Fibroblast of upper back skin (primary cell): ENCODE results near the gene PLXDC1.
"Not testable (repeated sequence)": the region's sequence is repeated elsewhere in the genome, so short reads cannot be mapped to it uniquely, and the experiment has no call there.

ENCODE experiments used
- DNase-seq: peaks from one replicate; pipeline ENCODE4 v3.0.0-alpha.2; 2013

PLXDC1 gene

GRCh38 chr17:39057701-39058206, 93.7 kb downstream of the PLXDC1 start:
- no peak for DNase-seq

DNA sequence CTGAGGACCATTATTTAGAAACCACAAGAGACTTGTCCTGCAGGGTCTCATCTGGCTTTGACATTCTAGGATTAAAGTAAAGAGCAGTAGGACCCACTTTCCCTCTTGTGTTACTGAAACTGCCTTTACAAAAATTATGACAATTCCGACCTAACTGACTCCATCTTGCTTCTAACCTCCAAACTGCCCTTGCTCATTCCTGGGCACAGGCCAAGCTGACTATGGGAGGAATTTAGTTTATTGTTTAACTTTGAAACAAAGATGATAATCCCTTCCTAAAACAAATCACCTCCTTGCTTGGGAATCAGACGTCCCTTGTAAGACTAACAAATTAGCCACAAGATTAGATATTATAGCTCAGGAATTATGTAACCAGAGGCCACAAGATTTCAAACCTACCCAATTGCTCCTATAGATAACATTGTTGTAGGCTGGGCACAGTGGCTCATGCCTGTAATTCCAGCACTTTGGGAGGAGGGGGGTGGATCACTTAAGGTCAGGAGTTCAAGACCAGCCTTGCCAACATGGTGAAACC, 97.3 kb downstream of the PLXDC1 start:
- DNase-seq = no peak

DNA sequence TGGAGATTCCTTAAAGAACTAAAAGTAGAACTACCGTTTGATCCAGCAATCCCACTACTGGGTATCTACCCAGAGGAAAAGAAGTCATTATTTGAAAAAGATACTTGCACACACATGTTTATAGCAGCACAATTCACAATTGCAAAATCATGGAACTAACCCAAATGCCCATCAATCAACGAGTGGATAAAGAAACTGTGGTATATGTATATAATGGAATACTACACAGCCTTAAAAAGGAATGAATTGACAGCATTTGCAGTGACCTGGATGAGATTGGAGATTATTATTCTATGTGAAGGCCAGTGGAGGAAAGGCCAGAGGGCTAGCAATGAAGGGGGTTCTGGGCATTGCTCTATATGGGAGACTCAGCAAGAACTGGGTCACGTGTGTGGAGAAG, 99.0 kb downstream of the PLXDC1 start:
- not testable (repeated sequence) for DNase-seq

DNA sequence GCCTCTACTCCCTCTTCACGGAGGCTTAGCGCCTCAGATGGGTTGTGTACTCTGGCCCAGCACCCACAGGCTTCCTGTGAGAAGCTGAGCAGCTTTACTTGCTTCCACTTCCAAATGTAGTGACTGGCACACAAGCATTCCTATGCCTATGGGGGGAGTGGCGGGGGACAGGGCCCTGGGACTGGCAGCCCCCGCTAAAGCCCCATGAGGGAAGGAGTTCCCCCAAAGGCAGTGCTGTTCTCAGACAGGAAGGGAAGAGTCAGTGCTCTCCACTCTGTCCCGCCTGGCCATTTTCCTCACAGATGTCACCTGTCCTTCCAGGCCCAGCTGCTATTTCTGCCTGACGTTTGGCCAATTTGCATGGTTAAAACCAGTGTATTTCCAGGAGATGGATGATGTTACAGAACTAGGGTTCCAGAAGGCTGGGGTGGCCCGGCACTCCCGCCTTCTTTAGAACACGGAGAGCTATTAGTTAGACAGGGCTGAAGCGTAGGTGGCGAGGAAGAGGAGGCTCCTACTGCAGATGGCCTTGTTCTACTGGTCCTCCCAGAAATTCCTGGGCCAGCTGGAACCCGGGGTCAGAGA, 100.3 kb downstream of the PLXDC1 start:
- no peak for DNase-seq

GRCh38 chr17:39045948-39046679, 105.3 kb downstream of the PLXDC1 start:
- no peak for DNase-seq

- no peak for DNase-seq
Measured at GRCh38 chr17:39036009-39036408, 115.4 kb downstream of the PLXDC1 start.

- not testable (repeated sequence) for DNase-seq
Measured at GRCh38 chr17:39035578-39035977, 115.9 kb downstream of the PLXDC1 start.

- DNase-seq = no peak
Measured at GRCh38 chr17:39028690-39029089, 122.7 kb downstream of the PLXDC1 start.

- DNase-seq = no peak
Measured at GRCh38 chr17:39027455-39028035, 123.9 kb downstream of the PLXDC1 start.

- DNase-seq = no peak
Measured at GRCh38 chr17:39026980-39027451, 124.4 kb downstream of the PLXDC1 start.

GRCh38 chr17:39026346-39026745, 125.1 kb downstream of the PLXDC1 start:
- DNase-seq = not testable (repeated sequence)

GRCh38 chr17:39022924-39023323, 128.5 kb downstream of the PLXDC1 start:
- no peak for DNase-seq

DNA sequence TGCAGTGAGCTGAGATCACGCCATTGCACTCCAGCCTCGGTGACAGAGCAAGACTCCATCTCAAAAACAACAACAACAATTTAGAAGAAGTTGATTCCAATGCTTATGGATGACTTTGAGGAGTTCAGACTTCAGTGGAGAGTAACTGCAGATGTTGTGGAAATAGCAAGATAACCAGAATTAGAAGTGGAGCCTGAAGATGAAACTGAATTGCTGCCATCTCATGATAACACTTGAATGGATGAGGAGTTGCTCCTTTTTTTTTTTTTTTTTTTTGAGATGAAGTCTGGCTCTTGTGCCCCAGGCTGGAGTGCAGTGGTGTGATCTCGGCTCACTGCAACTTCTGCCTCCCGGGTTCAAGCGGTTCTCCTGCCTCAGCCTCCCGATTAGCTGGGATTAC, 131.4 kb downstream of the PLXDC1 start:
- not testable (repeated sequence) for DNase-seq

GRCh38 chr17:39018267-39019134, 132.9 kb downstream of the PLXDC1 start:
- no peak for DNase-seq

DNA sequence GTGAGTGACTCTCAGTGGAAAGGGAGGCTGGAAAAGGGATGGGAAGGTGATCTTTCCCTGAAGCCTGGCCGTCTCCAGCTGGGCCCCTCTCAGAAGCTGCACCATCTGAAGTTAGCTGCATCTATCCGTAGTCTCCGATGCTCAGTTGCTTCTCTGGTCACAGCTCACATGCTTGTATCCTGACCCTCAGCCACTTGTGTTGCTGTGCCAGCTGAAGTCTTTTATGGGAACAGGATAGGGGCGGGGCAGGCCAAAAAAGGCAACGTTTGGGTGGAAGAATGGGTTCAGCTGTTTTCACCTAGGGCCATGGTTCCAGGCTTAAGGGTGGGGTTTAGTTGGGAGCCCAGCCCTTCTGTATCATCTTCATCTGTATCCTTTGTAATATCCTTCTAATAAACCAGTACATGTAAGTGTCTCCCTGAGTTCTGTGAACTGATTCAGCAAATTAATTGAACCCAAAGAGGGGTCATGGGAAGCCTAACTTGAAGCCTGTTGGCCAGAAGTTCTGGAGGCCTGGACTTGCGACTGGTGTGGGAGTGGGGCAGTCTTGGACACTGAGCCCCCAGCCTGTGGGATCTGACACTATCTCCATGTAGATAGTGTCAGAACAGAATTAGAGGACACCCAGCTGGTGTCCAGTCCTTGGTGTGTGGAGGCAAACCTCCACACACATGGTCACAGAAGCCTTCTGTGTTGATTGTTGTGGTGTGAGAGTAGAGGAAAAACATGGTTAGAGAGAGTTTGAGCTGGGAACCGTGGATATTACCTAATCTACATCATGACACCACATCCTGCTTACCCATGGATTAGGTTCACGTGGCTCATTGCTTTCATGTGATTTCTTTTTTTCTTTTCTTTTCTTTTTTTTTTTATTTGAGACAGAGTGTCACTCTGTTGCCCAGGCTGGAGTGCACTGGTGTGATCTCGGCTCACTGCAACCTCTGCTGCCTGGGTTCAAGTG, 135.0 kb downstream of the PLXDC1 start:
- DNase-seq = no peak

DNA sequence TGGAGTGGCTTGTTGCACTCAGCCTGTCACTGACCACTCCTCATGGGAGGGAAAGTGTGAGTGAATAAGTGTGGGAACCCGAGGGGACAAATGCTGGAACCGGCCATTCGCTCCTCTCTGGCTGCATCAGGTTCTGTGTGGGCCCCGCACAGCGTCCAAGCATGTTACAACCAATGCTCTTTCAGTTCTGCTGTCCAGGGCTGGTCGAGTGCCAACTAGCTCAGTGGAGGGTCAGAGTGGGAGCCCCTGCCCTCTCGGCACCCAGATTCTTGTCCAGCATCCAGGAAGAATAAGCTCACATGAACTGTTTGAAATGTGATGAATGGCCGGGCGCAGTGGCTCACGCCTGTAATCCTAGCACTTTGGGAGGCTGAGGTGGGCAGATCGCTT, 135.9 kb downstream of the PLXDC1 start:
- no peak for DNase-seq

DNA sequence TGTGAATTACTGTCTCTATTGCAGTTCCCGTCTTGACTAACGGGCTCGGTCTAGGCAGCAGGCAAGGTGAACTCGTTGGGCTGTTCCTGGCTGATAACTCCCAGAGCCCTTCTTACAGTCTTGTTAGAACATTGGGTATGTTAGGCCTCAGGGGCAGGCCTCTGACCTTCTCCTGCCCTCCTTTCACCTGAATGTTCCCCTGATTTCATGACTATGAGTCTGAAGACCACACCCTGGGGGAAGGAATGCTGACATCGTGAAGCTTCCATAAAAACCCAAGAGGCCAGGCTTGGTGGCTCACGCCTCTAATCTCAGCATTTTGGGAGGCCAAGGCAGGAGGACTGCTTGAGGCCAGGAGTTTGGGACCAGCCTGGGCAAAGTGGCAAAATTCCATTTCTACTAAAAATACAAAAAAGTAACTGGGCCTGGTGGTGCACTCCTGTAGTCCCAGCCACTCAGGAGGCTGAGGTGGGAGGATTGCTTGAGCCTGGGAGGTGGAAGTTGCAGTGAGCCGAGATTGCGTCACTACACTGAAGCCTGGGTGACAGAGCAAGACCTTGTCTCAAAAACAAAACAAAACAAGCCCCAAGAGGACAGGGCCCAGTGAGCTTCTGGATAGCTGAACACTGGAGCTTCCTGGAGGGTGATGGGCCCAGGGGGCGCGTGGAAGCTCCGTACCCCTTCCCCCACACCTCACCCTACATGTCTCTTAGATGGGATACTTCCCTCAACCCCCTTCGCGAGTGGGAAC, 136.5 kb downstream of the PLXDC1 start:
- no peak for DNase-seq

DNA sequence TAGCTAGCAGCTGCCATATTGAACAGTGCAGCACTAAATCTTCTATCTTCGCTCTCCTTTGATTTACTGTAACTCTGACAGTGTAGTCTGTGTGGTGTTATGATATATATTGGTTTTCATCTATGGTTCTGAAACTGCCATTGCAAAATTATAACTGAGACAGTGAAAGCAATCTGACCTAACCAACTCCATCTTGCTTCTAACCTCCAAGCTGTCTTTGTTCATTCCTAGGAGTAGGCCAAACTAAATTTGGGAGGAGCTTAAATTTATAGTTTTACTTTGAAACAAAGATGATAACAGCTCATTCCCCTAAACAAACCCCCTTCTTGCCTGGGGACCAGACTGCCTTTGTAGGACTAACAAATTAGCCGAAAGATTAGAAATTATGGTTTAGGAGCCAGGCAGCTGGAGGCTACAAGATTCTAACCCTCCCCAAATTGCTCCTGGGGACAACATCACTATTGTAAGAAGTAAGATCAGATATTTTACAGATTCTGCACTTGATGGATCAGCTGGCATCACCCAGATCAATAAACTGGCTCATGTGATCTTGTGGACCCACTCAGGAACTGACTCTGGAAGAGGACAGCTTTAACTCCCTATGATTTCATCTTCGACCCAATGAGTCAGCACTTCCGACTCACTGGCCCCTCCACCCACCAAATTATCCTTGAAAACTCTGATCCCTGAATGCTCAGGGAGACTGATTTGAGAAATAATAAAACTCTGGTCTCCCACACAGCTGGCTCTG, 137.2 kb downstream of the PLXDC1 start:
- peak; percentile 72 for DNase-seq
